ENCODE data around the gene SRPK2. TPM values are rescaled to one million over a fixed set of nuclear protein-coding genes. Genes with fewer than 3 reads are reported as not detected.

Gene SRPK2
- total and polyA plus RNA-seq, 2 of the 8 experiments (the other 6 are each of a cell fraction or from before 2014, with no cell fraction given) = 10.0 to 47.1 TPM

GRCh38 chr7:105101864-105102263 is 286.9 kb downstream of the SRPK2 start:
- Histone ChIP-seq H3K56ac (replicated peaks; ENCODE audit: insufficient read length, low read depth, low read length) (no peak overlapping the region), H3K23ac (ENCODE audit: insufficient read length) (no peak overlapping the region), H4K5ac (ENCODE audit: insufficient read length, low read depth, low read length) (no peak overlapping the region), H3K4me3 (ENCODE audit: extremely low read depth in 1 of 4, insufficient read depth in 2 of 4, low read depth in 3 of 4, low read length in 4 of 4) (no peak overlapping the region), H2BK5ac (ENCODE audit: low read depth, low read length) (no peak overlapping the region), H3K9me3 (ENCODE audit: insufficient read depth in 2 of 2, low read depth in 1 of 2, low read length in 1 of 2) (no peaks in the 10 kb centered on the region), H3K79me1 (ENCODE audit: low read depth, low read length) (no peaks in the 10 kb centered on the region), H4K8ac (ENCODE audit: extremely low read depth, insufficient read depth, low read length) (no peak overlapping the region; the same call in 1 of the 2 replicates), H3K23me2 (ENCODE audit: low read depth, low read length) (no peaks in the 10 kb centered on the region), H2BK20ac (ENCODE audit: low read length) (no peak overlapping the region), H3K9ac (replicated peaks in 1 of 4; ENCODE audit: extremely low read depth in 1 of 4, low read depth in 3 of 4, low read length in 3 of 4) (no peak overlapping the region), H4K20me1 (replicated peaks in 1 of 2; ENCODE audit: control insufficient read depth in 1 of 2, insufficient read depth in 2 of 2, low read length in 2 of 2) (no peaks in the 10 kb centered on the region), H3K14ac (ENCODE audit: insufficient read length) (no peak overlapping the region), H2AK5ac (ENCODE audit: low read depth, low read length) (no peak overlapping the region), H3K27me3 (replicated peaks in 1 of 4; ENCODE audit: control insufficient read depth in 3 of 4, extremely low read depth in 1 of 4, insufficient read depth in 3 of 4, low read length in 3 of 4) (no peaks in the 10 kb centered on the region), H3K4me2 (ENCODE audit: insufficient read depth in 1 of 2, low read depth in 2 of 2, low read length in 2 of 2) (no peak overlapping the region), H2BK12ac (ENCODE audit: low read depth, low read length) (no peak overlapping the region), H3K4me1 (replicated peaks in 1 of 4; ENCODE audit: control insufficient read depth in 3 of 4, insufficient read depth in 4 of 4, low read length in 3 of 4) (no peaks in the 10 kb centered on the region; a peak in 1 of 7 replicates), H3K18ac (ENCODE audit: extremely low read depth, low read length) (no peak overlapping the region), H2AFZ (ENCODE audit: low read length) (no peak overlapping the region), H3K27ac (ENCODE audit: low read depth, low read length) (no peak overlapping the region), H2BK15ac (ENCODE audit: low read length) (no peak overlapping the region), H3K36me3 (ENCODE audit: control insufficient read depth in 2 of 4, insufficient read depth in 4 of 4, low read length in 3 of 4) (peaks cover 2 to 60% (median 25%) of the 10 kb centered on the region in 4 experiments), H4K91ac (replicated peaks; ENCODE audit: insufficient read length, low read length) (no peak overlapping the region), H3K79me2 (ENCODE audit: control insufficient read depth in 1 of 2, insufficient read depth in 2 of 2, low read length in 2 of 2) (no peaks in the 10 kb centered on the region), H3K4ac (replicated peaks; ENCODE audit: insufficient read length, low read depth, low read length) (no peak overlapping the region), H2BK120ac (replicated peaks; ENCODE audit: low read depth, low read length) (no peak overlapping the region)
- DNase-seq (ENCODE audit: low read depth in 1 of 2, low spot score in 2 of 2) (no peak), FAIRE-seq (no peak)
- 93% methylated on average over 4 of the region's 4 CpGs; no CpG with 5 or more reads in 1 of the 2 experiments for WGBS, 2 experiments (ENCODE audit: extremely low coverage in 1 of 2, insufficient coverage in 1 of 2, insufficient read length in 1 of 2, insufficient replicate concordance in 2 of 2, low coverage in 1 of 2, low lambda C conversion rate in 2 of 2, missing lambda C conversion rate in 1 of 2)
- POLR2A ChIA-PET (ENCODE audit: partially characterized antibody) = no interaction called here
- no peak for TF ChIP-seq SIRT6 (IDR thresholded peaks at IDR 0.05; ENCODE audit: low read length)
- TF ChIP-seq KDM4A (IDR thresholded peaks at IDR 0.05; ENCODE audit: low read depth, low read length, severe bottlenecking) = no peak
- TF ChIP-seq POLR2AphosphoS5 (IDR thresholded peaks at IDR 0.05; ENCODE audit: low read depth, low read length) = no peak
- no peak for TF ChIP-seq ASH2L (IDR thresholded peaks at IDR 0.05; ENCODE audit: low read length)
- no peak for TF ChIP-seq MAFK (IDR thresholded peaks at IDR 0.05; ENCODE audit: low read depth, low read length)
- TF ChIP-seq SP4 (IDR thresholded peaks at IDR 0.05; ENCODE audit: low read length) = no peak
- no peak for TF ChIP-seq FOSL1 (IDR thresholded peaks at IDR 0.05; ENCODE audit: insufficient read depth, low read depth, low read length)
- no peak for TF ChIP-seq GABPA (IDR thresholded peaks at IDR 0.05; ENCODE audit: borderline replicate concordance, insufficient read depth, low read length)
- no peak for TF ChIP-seq RXRA (IDR thresholded peaks at IDR 0.05; ENCODE audit: insufficient read depth, low read depth, low read length)
- TF ChIP-seq ZNF274 (IDR thresholded peaks at IDR 0.05; ENCODE audit: borderline replicate concordance, extremely low read depth, low read length) = no peak
- no peak for TF ChIP-seq RFX5 (IDR thresholded peaks at IDR 0.05; ENCODE audit: borderline replicate concordance, low read depth, low read length)
- no peak for TF ChIP-seq SAP30 (IDR thresholded peaks at IDR 0.05; ENCODE audit: insufficient read depth, insufficient replicate concordance, low read length)
- no peak for TF ChIP-seq POU5F1 (IDR thresholded peaks at IDR 0.05; ENCODE audit: low read depth, low read length)
- TF ChIP-seq EZH2 (IDR thresholded peaks at IDR 0.05; ENCODE audit: low read depth, low read length, severe bottlenecking) = no peak
- TF ChIP-seq NRF1 (IDR thresholded peaks at IDR 0.05; ENCODE audit: low read depth, low read length) = no peak
- CTCF ChIA-PET (ENCODE audit: partially characterized antibody) = no interaction called here
